OCI-LY7 (cell line): ENCODE data around the gene MYEOV. TPM values are rescaled to one million over a fixed set of nuclear protein-coding genes. Genes with fewer than 3 reads are reported as not detected.

Experiments used
- BruUV-seq: library from RNA; stranded (reverse); fragments of 400-500 nt; replicated peaks from 2 replicates; lab custom pipeline; 2021; lab: Mats Ljungman, UMichigan
- CTCF ChIA-PET: fragments of 300-600 bp; sonication (Branson Sonifier 250); formaldehyde crosslinking; loops from one replicate; lab custom pipeline; 2022; ENCODE audit warnings: antibody characterized with exemption; ENCODE audit not compliant: unreplicated experiment; lab: Charles Lee
- POLR2A ChIA-PET: fragments of 300-600 bp; sonication (Branson Sonifier 250); formaldehyde crosslinking; loops from one replicate; lab custom pipeline; 2022; ENCODE audit warnings: antibody characterized with exemption; lab: Charles Lee
- DNase-seq: peaks from one replicate; pipeline ENCODE4 v3.0.0-alpha.2; 2015; ENCODE audit warnings: low spot score
- H2AFZ ChIP-seq: fragments of 200-600 bp; sonication (generic), shearing (Covaris generic); 2 replicates; pipeline ENCODE4 v1.6.1; 2014; ENCODE audit warnings: mild to moderate bottlenecking, antibody characterized with exemption, low read length, moderate library complexity
- H3K27ac ChIP-seq: fragments of 200-600 bp; sonication (generic); 2 replicates; pipeline ENCODE4 v1.5.1; 2014; ENCODE audit warnings: mixed run types, low read depth, mild to moderate bottlenecking, moderate library complexity, low read length, inconsistent platforms; ENCODE audit not compliant: poor library complexity, severe bottlenecking
- H3K36me3 ChIP-seq: fragments of 200-600 bp; sonication (generic); 2 replicates; pipeline ENCODE4 v1.6.1; 2014; ENCODE audit warnings: mild to moderate bottlenecking, antibody characterized with exemption, low read length, moderate library complexity, mixed read lengths; ENCODE audit not compliant: insufficient read depth
- H3K4me1 ChIP-seq: fragments of 200-600 bp; sonication (generic); 2 replicates; pipeline ENCODE4 v1.5.1; 2014; ENCODE audit warnings: mild to moderate bottlenecking, low read length; ENCODE audit not compliant: insufficient read depth, poor library complexity, severe bottlenecking
- H3K4me2 ChIP-seq: fragments of 200-600 bp; sonication (generic); 2 replicates; pipeline ENCODE4 v1.6.1; 2014; ENCODE audit warnings: mild to moderate bottlenecking, low read length
- H3K4me3 ChIP-seq: fragments of 200-600 bp; sonication (generic); 2 replicates; pipeline ENCODE4 v1.5.1; 2014; ENCODE audit warnings: mild to moderate bottlenecking, low read depth, low read length; ENCODE audit not compliant: poor library complexity, severe bottlenecking
- H3K79me2 ChIP-seq: fragments of 200-600 bp; sonication (generic); 2 replicates; pipeline ENCODE4 v1.6.1; 2016; ENCODE audit warnings: low read depth, mild to moderate bottlenecking, low read length, moderate library complexity, mixed read lengths; ENCODE audit not compliant: insufficient read depth
- H3K9me2 ChIP-seq: fragments of 200-600 bp; sonication (generic); 2 replicates; pipeline ENCODE4 v1.6.1; 2016; ENCODE audit warnings: mild to moderate bottlenecking, low read length, mixed read lengths; ENCODE audit not compliant: insufficient read depth
- H3K9me3 ChIP-seq: fragments of 200-600 bp; sonication (generic); 2 replicates; pipeline ENCODE4 v1.6.1; 2014; ENCODE audit warnings: mild to moderate bottlenecking, mixed run types, low read length, mixed read lengths
- H4K20me1 ChIP-seq: fragments of 200-600 bp; sonication (generic); 2 replicates; pipeline ENCODE4 v1.6.1; 2014; ENCODE audit warnings: mild to moderate bottlenecking, antibody characterized with exemption, low read length, moderate library complexity, mixed read lengths; ENCODE audit not compliant: insufficient read depth
- CTCF ChIP-seq: fragments of 200-600 bp; sonication (generic); conservative IDR thresholded peaks from 2 replicates; pipeline ENCODE4 v1.5.1; 2014; ENCODE audit warnings: mild to moderate bottlenecking, antibody characterized with exemption, low read length, moderate library complexity, mixed read lengths
- EZH2phosphoT487 ChIP-seq: fragments of 200-600 bp; sonication (generic); IDR thresholded peaks from 2 replicates; pipeline ENCODE4 v1.6.1; 2018; ENCODE audit warnings: low read depth, borderline replicate concordance, mild to moderate bottlenecking, mixed run types, antibody characterized with exemption, low read length, moderate library complexity, mixed read lengths
- intact Hi-C: fragments of 100-400 bp; cut with micrococcal nuclease; formaldehyde crosslinking; loops from one replicate; pipeline ENCODE4 v1.10.0; 2022; ENCODE audit not compliant: unreplicated experiment
- total RNA-seq, 2 experiments: library from RNA; depleted of rRNA in 1 of 2; stranded (reverse); fragments of >200 nt in 1 of 2; shearing (Covaris generic) in 1 of 2; gene quantifications; 2 replicates each; pipeline ENCODE4 v1.2.3, GENCODE V29; 2014 to 2022

The MYEOV gene
- total RNA-seq, 2 experiments from 2014 or later, result 3.2 to 7.7 TPM

- intact Hi-C loops, result no loop called here
- Histone ChIP-seq H3K27ac (no peak overlapping the region), H4K20me1 (no peaks in the 10 kb centered on the region), H3K9me3 (no peaks in the 10 kb centered on the region), H2AFZ (no peak overlapping the region), H3K4me2 (no peak overlapping the region), H3K36me3 (no peaks in the 10 kb centered on the region), H3K79me2 (no peaks in the 10 kb centered on the region), H3K4me3 (no peak overlapping the region), H3K4me1 (no peaks in the 10 kb centered on the region), H3K9me2 (no peaks in the 10 kb centered on the region)
- DNase-seq, result no peak
- no peak for TF ChIP-seq EZH2phosphoT487
- no peak for TF ChIP-seq CTCF
- ChIA-PET POLR2A (no interaction called here), CTCF (no interaction called here)
- BruUV-seq, result no TSS peak
Measured at GRCh38 chr11:69267395-69267805, 26.6 kb upstream of the MYEOV start.

- Histone ChIP-seq H3K9me2 (no peaks in the 10 kb centered on the region), H2AFZ (no peak overlapping the region), H3K4me1 (no peaks in the 10 kb centered on the region), H3K79me2 (no peaks in the 10 kb centered on the region), H3K9me3 (no peaks in the 10 kb centered on the region), H3K4me2 (no peak overlapping the region), H3K36me3 (no peaks in the 10 kb centered on the region), H3K27ac (no peak overlapping the region), H4K20me1 (no peaks in the 10 kb centered on the region), H3K4me3 (no peak overlapping the region)
- intact Hi-C loops, result no loop called here
- POLR2A ChIA-PET, result interaction anchor here (0.6 kb wide), 1 partner anchor 95 kb away, joined by 3 read pairs; no protein-coding TSS in a partner anchor
- no TSS peak for BruUV-seq
- no peak for DNase-seq
- CTCF ChIA-PET, result no interaction called here
- TF ChIP-seq CTCF (no peak), EZH2phosphoT487 (no peak)
Measured at GRCh38 chr11:69268911-69269310, 25.0 kb upstream of the MYEOV start.

DNA sequence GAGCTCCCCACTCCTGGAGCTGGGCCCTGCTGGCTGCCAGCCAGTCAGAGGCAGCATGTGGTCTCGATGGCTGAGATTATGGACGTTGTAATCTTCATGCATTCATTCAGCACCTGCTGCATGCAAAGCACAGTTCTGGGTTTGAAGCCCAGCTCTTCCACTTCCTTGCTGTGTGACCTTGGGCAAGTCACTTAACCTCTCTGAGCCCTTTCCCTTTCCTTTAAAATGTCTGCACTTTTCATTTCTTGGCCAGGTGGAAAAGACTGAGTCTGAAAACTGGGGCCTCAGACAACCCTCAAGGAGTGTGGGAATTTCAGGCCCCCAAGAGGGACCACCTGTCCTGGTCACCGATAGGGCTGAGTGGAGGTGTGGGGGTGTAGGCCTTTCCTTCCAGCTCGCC lies 24.6 kb upstream of the MYEOV start:
- intact Hi-C loops, result no loop called here
- no TSS peak for BruUV-seq
- Histone ChIP-seq H3K36me3 (no peaks in the 10 kb centered on the region), H3K9me2 (no peaks in the 10 kb centered on the region), H3K4me1 (no peaks in the 10 kb centered on the region), H3K27ac (no peak overlapping the region), H3K79me2 (no peaks in the 10 kb centered on the region), H3K9me3 (no peaks in the 10 kb centered on the region), H3K4me2 (no peak overlapping the region), H3K4me3 (no peak overlapping the region), H2AFZ (no peak overlapping the region), H4K20me1 (no peaks in the 10 kb centered on the region)
- CTCF ChIA-PET, result no interaction called here
- POLR2A ChIA-PET, result interaction anchor here (0.6 kb wide), 1 partner anchor 95 kb away, joined by 3 read pairs; no protein-coding TSS in a partner anchor
- TF ChIP-seq EZH2phosphoT487 (no peak), CTCF (no peak)
- DNase-seq, result no peak
